Hepatocyte (in vitro differentiated cells): ENCODE data around the gene MACROD2. TPM values are rescaled to one million over a fixed set of nuclear protein-coding genes. Genes with fewer than 3 reads are reported as not detected.

Experiments used
- DNase-seq: peaks from one replicate; pipeline ENCODE4 v3.0.0-alpha.2; 2016; ENCODE audit warnings: low spot score
- H2AFZ ChIP-seq: fragments of 200-600 bp; sonication (generic); 2 replicates; pipeline ENCODE4 v1.6.0; 2016; ENCODE audit warnings: antibody characterized with exemption, mild to moderate bottlenecking
- H3K27ac ChIP-seq: fragments of 200-600 bp; sonication (generic); 2 replicates; pipeline ENCODE4 v1.5.1; 2016; ENCODE audit warnings: mild to moderate bottlenecking
- H3K27me3 ChIP-seq: fragments of 200-600 bp; sonication (generic); 2 replicates; pipeline ENCODE4 v1.6.1; 2016
- H3K36me3 ChIP-seq: fragments of 200-600 bp; sonication (generic); replicated peaks from 2 replicates; pipeline ENCODE4 v1.5.1; 2016; ENCODE audit warnings: low read depth; ENCODE audit not compliant: insufficient read depth
- H3K4me1 ChIP-seq: fragments of 200-600 bp; sonication (generic); 2 replicates; pipeline ENCODE4 v1.5.1; 2016; ENCODE audit warnings: mild to moderate bottlenecking, moderate library complexity; ENCODE audit not compliant: insufficient read depth
- H3K4me2 ChIP-seq: fragments of 200-600 bp; sonication (generic); 2 replicates; pipeline ENCODE4 v1.6.0; 2016
- H3K4me3 ChIP-seq: fragments of 200-600 bp; sonication (generic); 2 replicates; pipeline ENCODE4 v1.5.1; 2016; ENCODE audit warnings: mild to moderate bottlenecking
- H3K79me2 ChIP-seq: fragments of 200-600 bp; sonication (generic); 2 replicates; pipeline ENCODE4 v1.6.0; 2017; ENCODE audit warnings: mild to moderate bottlenecking
- H3K9me2 ChIP-seq: fragments of 200-600 bp; sonication (generic); replicated peaks from 2 replicates; pipeline ENCODE4 v1.6.0; 2017; ENCODE audit warnings: mild to moderate bottlenecking; ENCODE audit not compliant: insufficient read depth
- H3K9me3 ChIP-seq: fragments of 200-600 bp; sonication (generic); 2 replicates; pipeline ENCODE4 v1.5.1; 2016; ENCODE audit warnings: low read depth, mild to moderate bottlenecking
- H4K20me1 ChIP-seq: fragments of 200-600 bp; sonication (generic); 2 replicates; pipeline ENCODE4 v1.6.0; 2016; ENCODE audit warnings: mild to moderate bottlenecking; ENCODE audit not compliant: insufficient read depth, poor library complexity, severe bottlenecking
- EZH2 ChIP-seq: fragments of 200-600 bp; sonication (generic); IDR thresholded peaks from 2 replicates; pipeline ENCODE4 v1.6.1; 2016; ENCODE audit warnings: antibody characterized with exemption, mild to moderate bottlenecking, borderline replicate concordance
- EZH2phosphoT487 ChIP-seq: fragments of 200-600 bp; sonication (generic); IDR thresholded peaks from one replicate; pipeline ENCODE4 v1.6.1; 2018; ENCODE audit warnings: antibody characterized with exemption, mild to moderate bottlenecking, low read depth, moderate library complexity; ENCODE audit not compliant: unreplicated experiment, severe bottlenecking
- WGBS: methylation state at CpG from one replicate; pipeline ENCODE4 v1.1.6; 2016; ENCODE audit warnings: low lambda C conversion rate; ENCODE audit errors: missing lambda C conversion rate; 5-methylcytosine and 5-hydroxymethylcytosine counted together
- polyA plus RNA-seq: library from polyadenylated mRNA; unstranded; fragments of >200 nt; fragmentation: Nextera tagmentation; extraction: Ambion mirVana; gene quantifications from 2 replicates; pipeline ENCODE4 v1.2.1, GENCODE V29; 2016
- total RNA-seq: library from RNA; depleted of rRNA; stranded (reverse); fragments of >200 nt; gene quantifications from 2 replicates; pipeline ENCODE4 v1.2.3, GENCODE V29; 2014
- TF ChIP-seq, protein P1 (sequence below): fragments of 200-600 bp; sonication (generic); IDR thresholded peaks from 2 replicates; pipeline ENCODE4 v1.5.1; 2016; ENCODE audit warnings: antibody characterized with exemption, mild to moderate bottlenecking; ENCODE audit not compliant: poor library complexity

Gene MACROD2
- total and polyA plus RNA-seq, 2 experiments from 2014 or later, result 2.4 to 3.1 TPM

DNA sequence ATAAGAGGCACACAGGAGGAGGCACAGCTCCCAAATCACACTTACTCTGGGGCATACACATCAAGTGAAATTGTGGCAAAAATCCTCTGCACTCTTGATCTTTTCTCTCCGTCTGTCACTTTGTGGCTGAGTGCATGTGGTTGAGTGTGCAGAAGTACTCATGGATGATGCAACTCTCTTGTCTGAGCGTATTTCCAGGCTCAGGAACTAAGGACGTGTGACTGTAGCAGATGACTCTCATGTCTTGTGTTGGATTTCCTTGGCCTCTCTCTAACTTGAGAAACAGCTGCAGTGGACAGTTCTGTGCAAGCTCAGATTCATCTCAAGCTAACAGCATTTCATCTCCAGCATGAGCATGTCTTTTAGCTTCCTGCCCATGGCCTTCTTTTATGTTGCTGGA is 587.5 kb downstream of the MACROD2 start:
- WGBS, result 49% methylated on average over 3 of the region's 3 CpGs
- H3K9me2 ChIP-seq, result no peaks in the 10 kb centered on the region
- no peak for TF ChIP-seq EZH2
- TF ChIP-seq EZH2phosphoT487, result no peak
- TF ChIP-seq, protein P1, sequence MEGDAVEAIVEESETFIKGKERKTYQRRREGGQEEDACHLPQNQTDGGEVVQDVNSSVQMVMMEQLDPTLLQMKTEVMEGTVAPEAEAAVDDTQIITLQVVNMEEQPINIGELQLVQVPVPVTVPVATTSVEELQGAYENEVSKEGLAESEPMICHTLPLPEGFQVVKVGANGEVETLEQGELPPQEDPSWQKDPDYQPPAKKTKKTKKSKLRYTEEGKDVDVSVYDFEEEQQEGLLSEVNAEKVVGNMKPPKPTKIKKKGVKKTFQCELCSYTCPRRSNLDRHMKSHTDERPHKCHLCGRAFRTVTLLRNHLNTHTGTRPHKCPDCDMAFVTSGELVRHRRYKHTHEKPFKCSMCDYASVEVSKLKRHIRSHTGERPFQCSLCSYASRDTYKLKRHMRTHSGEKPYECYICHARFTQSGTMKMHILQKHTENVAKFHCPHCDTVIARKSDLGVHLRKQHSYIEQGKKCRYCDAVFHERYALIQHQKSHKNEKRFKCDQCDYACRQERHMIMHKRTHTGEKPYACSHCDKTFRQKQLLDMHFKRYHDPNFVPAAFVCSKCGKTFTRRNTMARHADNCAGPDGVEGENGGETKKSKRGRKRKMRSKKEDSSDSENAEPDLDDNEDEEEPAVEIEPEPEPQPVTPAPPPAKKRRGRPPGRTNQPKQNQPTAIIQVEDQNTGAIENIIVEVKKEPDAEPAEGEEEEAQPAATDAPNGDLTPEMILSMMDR, result no peak

DNA sequence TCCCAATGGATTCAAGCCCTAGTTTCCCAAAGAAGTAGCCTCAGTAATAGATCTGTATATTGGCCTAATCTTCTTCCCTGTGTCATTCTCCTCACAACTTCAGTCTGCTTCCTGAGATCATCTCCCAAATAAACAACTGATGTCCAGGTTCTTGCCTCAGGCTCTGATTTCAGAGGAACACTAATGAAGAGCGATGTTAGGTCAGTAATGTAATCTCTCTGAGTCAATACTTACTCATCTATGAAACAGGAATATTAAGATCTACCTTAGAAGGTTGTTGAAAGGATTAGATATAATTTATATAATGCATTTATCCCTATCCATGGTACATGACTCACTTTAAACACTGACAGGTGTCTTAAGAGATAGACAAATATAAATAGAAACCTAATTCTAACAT is 588.1 kb downstream of the MACROD2 start:
- Histone ChIP-seq H3K9me3 (no peaks in the 10 kb centered on the region), H3K4me3 (no peak overlapping the region), H4K20me1 (no peaks in the 10 kb centered on the region), H3K27me3 (no peaks in the 10 kb centered on the region), H3K79me2 (no peaks in the 10 kb centered on the region), H3K27ac (no peak overlapping the region), H2AFZ (no peak overlapping the region), H3K4me2 (no peak overlapping the region), H3K9me2 (no peaks in the 10 kb centered on the region), H3K4me1 (no peaks in the 10 kb centered on the region), H3K36me3 (no peaks in the 10 kb centered on the region)
- WGBS, result 70% methylated on average over 1 of the region's 1 CpG
- TF ChIP-seq EZH2, result no peak
- TF ChIP-seq, protein P1, result no peak
- TF ChIP-seq EZH2phosphoT487, result no peak
- DNase-seq, result no peak

More for the DNA sequence above, 587.5 kb downstream of the MACROD2 start:
- Histone ChIP-seq H2AFZ (no peak overlapping the region), H4K20me1 (no peaks in the 10 kb centered on the region), H3K9me3 (no peaks in the 10 kb centered on the region), H3K27ac (no peak overlapping the region), H3K27me3 (no peaks in the 10 kb centered on the region), H3K36me3 (no peaks in the 10 kb centered on the region), H3K4me3 (no peak overlapping the region), H3K4me2 (no peak overlapping the region), H3K4me1 (no peaks in the 10 kb centered on the region), H3K79me2 (no peaks in the 10 kb centered on the region)
- no peak for DNase-seq

DNA sequence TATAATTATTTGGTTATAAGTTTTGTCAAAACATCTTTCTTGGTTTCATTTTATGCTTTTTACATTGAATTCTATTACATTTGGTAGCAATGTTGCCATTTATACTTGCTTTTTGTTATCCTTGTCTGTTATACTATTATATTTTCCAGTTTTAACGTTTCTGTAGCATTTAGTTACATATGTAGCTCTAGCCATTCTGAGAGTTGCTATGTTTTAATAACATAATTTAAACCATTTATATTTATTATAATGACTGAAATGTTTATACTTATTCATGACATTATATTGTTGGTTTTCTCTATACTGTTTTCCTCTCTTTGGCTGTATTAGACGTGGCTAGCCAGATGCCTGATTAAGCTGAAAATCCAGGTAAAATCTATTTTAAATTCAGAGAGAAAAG is 594.1 kb downstream of the MACROD2 start:
- 84% methylated on average over 2 of the region's 2 CpGs for WGBS
- no peak for DNase-seq
- Histone ChIP-seq H3K4me2 (no peak overlapping the region), H3K27ac (no peak overlapping the region), H3K4me1 (no peaks in the 10 kb centered on the region), H2AFZ (no peak overlapping the region), H3K79me2 (no peaks in the 10 kb centered on the region), H3K4me3 (no peak overlapping the region), H4K20me1 (no peaks in the 10 kb centered on the region), H3K36me3 (no peaks in the 10 kb centered on the region), H3K27me3 (no peaks in the 10 kb centered on the region), H3K9me3 (peaks cover 8% of the 10 kb centered on the region), H3K9me2 (no peaks in the 10 kb centered on the region)
- TF ChIP-seq, protein P1, result no peak
- TF ChIP-seq EZH2, result no peak
- no peak for TF ChIP-seq EZH2phosphoT487

DNA sequence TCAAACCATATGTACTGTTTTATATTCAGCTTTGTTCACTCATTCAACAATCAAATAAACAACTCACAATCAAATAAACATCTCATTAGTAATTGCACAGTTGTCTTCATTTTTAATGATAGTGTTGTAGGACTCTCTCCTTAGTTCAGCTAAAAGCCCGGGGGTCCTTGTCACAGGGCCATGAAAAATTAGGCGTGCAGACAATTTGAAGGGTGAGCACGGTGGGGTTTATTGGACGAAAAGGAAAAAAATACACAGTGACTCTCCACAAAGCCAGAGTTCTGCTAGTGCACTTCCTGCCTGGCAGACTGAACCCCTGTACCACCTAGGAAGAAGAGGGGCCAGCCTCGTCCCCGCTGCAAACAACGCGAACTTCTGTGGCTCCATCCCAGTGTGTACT is 599.7 kb downstream of the MACROD2 start:
- no peak for TF ChIP-seq EZH2
- no peaks in the 10 kb centered on the region for H3K4me1 ChIP-seq
- H3K4me2 ChIP-seq, result no peak overlapping the region
- H3K27me3 ChIP-seq, result no peaks in the 10 kb centered on the region
- H3K4me3 ChIP-seq, result no peak overlapping the region
- no peaks in the 10 kb centered on the region for H3K36me3 ChIP-seq
- no peaks in the 10 kb centered on the region for H3K9me2 ChIP-seq
- H3K79me2 ChIP-seq, result no peaks in the 10 kb centered on the region
- H3K27ac ChIP-seq, result no peak overlapping the region
- no peak overlapping the region for H2AFZ ChIP-seq
- no peak for DNase-seq
- H3K9me3 ChIP-seq, result no peaks in the 10 kb centered on the region
- H4K20me1 ChIP-seq, result no peaks in the 10 kb centered on the region
- WGBS, result 83% methylated on average over 8 of the region's 8 CpGs
